Loucy (cell line): ENCODE measurements around the gene ARMC10.
"Not testable (repeated sequence)": the region's sequence is repeated elsewhere in the genome, so short reads cannot be mapped to it uniquely, and the experiment has no call there.

Source experiments
- H2AFZ ChIP-seq: fragments of 200-600 bp; sonication (generic); 2 replicates; pipeline ENCODE4 v1.6.0; 2016; ENCODE audit warnings: antibody characterized with exemption, mild to moderate bottlenecking, low read length, moderate library complexity
- H3F3A ChIP-seq: fragments of 200-600 bp; 2 replicates; pipeline ENCODE4 v1.6.0; 2016; ENCODE audit warnings: antibody characterized with exemption, low read depth, mild to moderate bottlenecking
- H3K27me3 ChIP-seq: fragments of 200-600 bp; sonication (generic); 2 replicates; pipeline ENCODE4 v1.6.1; 2014; ENCODE audit warnings: low read length, mild to moderate bottlenecking; ENCODE audit not compliant: insufficient read depth, poor library complexity, severe bottlenecking
- H3K36me3 ChIP-seq: fragments of 200-600 bp; sonication (generic); 2 replicates; pipeline ENCODE4 v1.6.1; 2016; ENCODE audit warnings: low read length; ENCODE audit not compliant: insufficient read depth
- H3K4me1 ChIP-seq: fragments of 200-600 bp; sonication (generic); 2 replicates; pipeline ENCODE4 v1.5.1; 2014; ENCODE audit warnings: low read length, mild to moderate bottlenecking; ENCODE audit not compliant: insufficient read depth, poor library complexity, severe bottlenecking
- H3K4me2 ChIP-seq: fragments of 200-600 bp; sonication (generic); 2 replicates; pipeline ENCODE4 v1.6.0; 2014; ENCODE audit warnings: antibody characterized with exemption, low read length, low read depth, mild to moderate bottlenecking; ENCODE audit not compliant: poor library complexity, severe bottlenecking
- H3K4me3 ChIP-seq: fragments of 200-600 bp; sonication (generic); 2 replicates; pipeline ENCODE4 v1.5.1; 2014; ENCODE audit warnings: low read length, mild to moderate bottlenecking, mixed read lengths; ENCODE audit not compliant: poor library complexity, severe bottlenecking
- H3K79me2 ChIP-seq: fragments of 200-600 bp; sonication (generic); 2 replicates; pipeline ENCODE4 v1.6.1; 2014; ENCODE audit warnings: low read length; ENCODE audit not compliant: insufficient read depth
- H3K9ac ChIP-seq: fragments of 200-600 bp; sonication (generic); 2 replicates; pipeline ENCODE4 v1.6.0; 2014; ENCODE audit warnings: mild to moderate bottlenecking, low read depth, low read length, moderate library complexity; ENCODE audit not compliant: poor library complexity, severe bottlenecking
- H3K9me2 ChIP-seq: fragments of 200-600 bp; sonication (generic); replicated peaks from 2 replicates; pipeline ENCODE4 v1.6.1; 2016; ENCODE audit warnings: low read depth, low read length, mixed read lengths
- H3K9me3 ChIP-seq: fragments of 200-600 bp; sonication (generic); 2 replicates; pipeline ENCODE4 v1.6.1; 2014; ENCODE audit warnings: mild to moderate bottlenecking, antibody characterized with exemption, low read length, low read depth; ENCODE audit not compliant: insufficient read depth
- H4K20me1 ChIP-seq: fragments of 200-600 bp; sonication (generic); 2 replicates; pipeline ENCODE4 v1.6.0; 2014; ENCODE audit warnings: antibody characterized with exemption, low read length, mild to moderate bottlenecking; ENCODE audit not compliant: insufficient read depth, poor library complexity, severe bottlenecking
- EZH2phosphoT487 ChIP-seq: fragments of 200-600 bp; IDR thresholded peaks from 2 replicates; pipeline ENCODE4 v1.6.1; 2018; ENCODE audit warnings: antibody characterized with exemption, mild to moderate bottlenecking, moderate library complexity, borderline replicate concordance
- TF ChIP-seq, protein P1 (sequence below): fragments of 200-600 bp; sonication (generic); conservative IDR thresholded peaks from 2 replicates; pipeline ENCODE4 v1.5.1; 2014; ENCODE audit warnings: mild to moderate bottlenecking, antibody characterized with exemption, low read length

The ARMC10 gene

DNA sequence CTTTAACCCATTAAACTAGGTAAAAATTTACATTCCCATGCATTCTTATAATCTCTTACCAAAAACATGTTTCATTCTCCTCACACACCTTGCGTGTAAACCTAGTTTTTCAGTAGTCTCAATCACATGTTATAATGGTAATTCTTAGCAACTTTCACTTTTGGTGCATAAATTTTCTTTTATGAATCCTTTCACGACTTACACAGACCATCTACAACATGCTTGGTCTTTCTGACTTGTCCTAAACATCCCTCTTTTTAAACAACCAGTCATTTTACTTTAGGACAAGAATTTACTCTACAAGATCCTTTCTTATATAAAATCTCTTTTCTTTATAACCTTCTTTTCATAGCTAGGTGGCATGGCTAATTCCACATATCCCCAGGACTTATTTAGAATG lies 26.1 kb upstream of the ARMC10 start:
- Histone ChIP-seq H3K27me3 (no peaks in the 10 kb centered on the region), H3K9ac (no peak overlapping the region), H4K20me1 (no peaks in the 10 kb centered on the region), H3K79me2 (no peaks in the 10 kb centered on the region), H2AFZ (no peak overlapping the region), H3K4me3 (no peak overlapping the region), H3K4me2 (no peak overlapping the region), H3K9me3 (peaks cover 7% of the 10 kb centered on the region; the same call in 1 of the 2 replicates), H3K9me2 (no peaks in the 10 kb centered on the region), H3F3A (no peaks in the 10 kb centered on the region), H3K36me3 (peaks cover 4% of the 10 kb centered on the region; the same call in 1 of the 2 replicates), H3K4me1 (no peaks in the 10 kb centered on the region)
- TF ChIP-seq, protein P1, sequence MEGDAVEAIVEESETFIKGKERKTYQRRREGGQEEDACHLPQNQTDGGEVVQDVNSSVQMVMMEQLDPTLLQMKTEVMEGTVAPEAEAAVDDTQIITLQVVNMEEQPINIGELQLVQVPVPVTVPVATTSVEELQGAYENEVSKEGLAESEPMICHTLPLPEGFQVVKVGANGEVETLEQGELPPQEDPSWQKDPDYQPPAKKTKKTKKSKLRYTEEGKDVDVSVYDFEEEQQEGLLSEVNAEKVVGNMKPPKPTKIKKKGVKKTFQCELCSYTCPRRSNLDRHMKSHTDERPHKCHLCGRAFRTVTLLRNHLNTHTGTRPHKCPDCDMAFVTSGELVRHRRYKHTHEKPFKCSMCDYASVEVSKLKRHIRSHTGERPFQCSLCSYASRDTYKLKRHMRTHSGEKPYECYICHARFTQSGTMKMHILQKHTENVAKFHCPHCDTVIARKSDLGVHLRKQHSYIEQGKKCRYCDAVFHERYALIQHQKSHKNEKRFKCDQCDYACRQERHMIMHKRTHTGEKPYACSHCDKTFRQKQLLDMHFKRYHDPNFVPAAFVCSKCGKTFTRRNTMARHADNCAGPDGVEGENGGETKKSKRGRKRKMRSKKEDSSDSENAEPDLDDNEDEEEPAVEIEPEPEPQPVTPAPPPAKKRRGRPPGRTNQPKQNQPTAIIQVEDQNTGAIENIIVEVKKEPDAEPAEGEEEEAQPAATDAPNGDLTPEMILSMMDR: no peak
- no peak for TF ChIP-seq EZH2phosphoT487

DNA sequence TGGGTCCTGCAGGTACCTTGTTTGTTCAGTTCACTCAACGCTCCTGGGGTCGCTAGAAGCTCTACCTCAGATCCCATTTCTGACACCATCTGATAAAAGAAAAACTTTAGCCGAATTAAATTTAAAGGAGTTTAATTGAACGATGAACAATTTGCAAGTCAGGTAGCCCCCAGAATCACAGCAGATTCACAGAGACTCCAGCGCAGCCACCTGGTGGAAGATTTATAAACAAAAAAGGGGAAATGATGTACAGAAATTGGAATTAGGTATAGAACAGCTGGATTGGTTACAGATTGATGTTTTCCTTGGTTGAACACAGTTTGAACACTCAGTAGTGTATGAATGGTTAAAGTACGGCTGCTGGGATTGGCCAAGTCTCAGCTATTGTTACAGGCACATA lies 23.4 kb upstream of the ARMC10 start:
- Histone ChIP-seq H3K4me1 (no peaks in the 10 kb centered on the region), H3K36me3 (peaks cover 5% of the 10 kb centered on the region; the same call in 1 of the 2 replicates), H3K9ac (no peak overlapping the region), H3K4me3 (no peak overlapping the region), H2AFZ (no peak overlapping the region), H3K27me3 (no peaks in the 10 kb centered on the region), H3K9me2 (no peaks in the 10 kb centered on the region), H4K20me1 (no peaks in the 10 kb centered on the region), H3K4me2 (no peak overlapping the region), H3K9me3 (peaks cover 7% of the 10 kb centered on the region; the same call in 1 of the 2 replicates), H3F3A (no peaks in the 10 kb centered on the region), H3K79me2 (no peaks in the 10 kb centered on the region)
- no peak for TF ChIP-seq EZH2phosphoT487
- TF ChIP-seq, protein P1: peak; percentile 24; the same call in 1 of the 2 replicates

DNA sequence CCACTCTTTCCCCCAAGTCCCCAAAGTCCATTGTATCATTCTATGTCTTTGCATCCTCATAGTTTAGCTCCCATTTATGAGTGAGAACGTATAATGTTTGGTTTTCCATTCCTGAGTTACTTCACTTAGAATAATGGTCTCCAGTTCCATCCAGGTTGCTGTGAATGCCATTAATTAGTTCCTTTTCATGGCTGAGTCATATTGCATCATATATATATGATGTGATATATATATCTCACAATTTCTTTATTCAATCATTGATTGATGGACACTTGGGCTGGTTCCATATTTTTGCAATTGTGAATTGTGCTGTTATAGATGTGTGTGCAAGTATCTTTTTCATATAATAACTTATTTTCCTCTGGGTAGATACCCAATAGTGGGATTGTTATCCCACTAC lies 18.9 kb upstream of the ARMC10 start:
- not testable (repeated sequence) for H3K36me3 ChIP-seq

DNA sequence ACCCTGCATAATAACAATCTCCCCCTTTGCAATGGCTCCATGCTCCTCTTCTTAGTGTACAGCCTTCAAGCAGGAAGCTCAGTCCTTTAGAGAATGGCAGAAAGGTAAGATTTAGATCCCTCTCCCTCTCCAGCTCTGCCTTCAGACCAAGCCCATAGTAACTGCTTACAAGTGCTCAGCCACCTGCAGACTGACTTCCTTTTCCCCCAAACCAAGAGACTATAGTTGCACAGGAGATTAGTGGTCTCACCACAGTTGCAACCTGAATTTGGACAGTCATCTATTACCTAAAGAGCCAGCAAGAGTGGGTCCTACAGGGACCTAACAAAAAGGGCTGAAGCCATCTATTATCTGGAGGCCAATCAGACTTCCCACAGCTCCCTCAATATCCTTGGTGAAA lies 16.8 kb upstream of the ARMC10 start:
- no peak overlapping the region for H3K4me3 ChIP-seq
- H3K79me2 ChIP-seq: no peaks in the 10 kb centered on the region
- H3K4me2 ChIP-seq: peak overlapping the region; percentile 39
- H3K27me3 ChIP-seq: no peaks in the 10 kb centered on the region
- H4K20me1 ChIP-seq: no peaks in the 10 kb centered on the region
- H3K9me3 ChIP-seq: no peaks in the 10 kb centered on the region
- peaks cover 12% of the 10 kb centered on the region for H3K4me1 ChIP-seq
- H3K36me3 ChIP-seq: peaks cover 5% of the 10 kb centered on the region; the same call in 1 of the 2 replicates
- no peaks in the 10 kb centered on the region for H3K9me2 ChIP-seq
- no peaks in the 10 kb centered on the region for H3F3A ChIP-seq
- TF ChIP-seq, protein P1: no peak
- TF ChIP-seq EZH2phosphoT487: no peak
- H2AFZ ChIP-seq: peak overlapping the region; percentile 14; the same call in 1 of the 2 replicates
- H3K9ac ChIP-seq: no peak overlapping the region

More for the DNA sequence above, 18.9 kb upstream of the ARMC10 start:
- H3K9me2 ChIP-seq, H3F3A ChIP-seq, H3K9me3 ChIP-seq, H3K79me2 ChIP-seq, H2AFZ ChIP-seq, H3K4me2 ChIP-seq, H3K27me3 ChIP-seq, H3K9ac ChIP-seq, H3K4me3 ChIP-seq, H4K20me1 ChIP-seq: not testable (repeated sequence)
- H3K4me1 ChIP-seq: peaks cover 12% of the 10 kb centered on the region
